Mesothelial cell of epicardium (in vitro differentiated cells): Measurements from ENCODE around the gene FOXP3. TPM values are rescaled to one million over a fixed set of nuclear protein-coding genes. Genes with fewer than 3 reads are reported as not detected.

ENCODE experiments used
- DNase-seq, 2 experiments: peaks; one replicate each; pipeline ENCODE4 v3.0.0; 2021; ENCODE audit warnings: low spot score in 2 of 2; ENCODE audit not compliant: unreplicated experiment in 2 of 2
- H3K27ac Mint-ChIP-seq: 2 replicates; pipeline ENCODE4 v1.8.0; 2021; ENCODE audit warnings: mixed read lengths
- H3K27me3 Mint-ChIP-seq: 2 replicates; pipeline ENCODE4 v1.8.0; 2021; ENCODE audit warnings: low read depth, mixed read lengths
- H3K36me3 Mint-ChIP-seq: 2 replicates; pipeline ENCODE4 v1.8.0; 2021; ENCODE audit warnings: mixed read lengths
- H3K4me1 Mint-ChIP-seq: 2 replicates; pipeline ENCODE4 v1.8.0; 2021; ENCODE audit warnings: mixed read lengths
- H3K4me3 Mint-ChIP-seq: 2 replicates; pipeline ENCODE4 v1.8.0; 2021; ENCODE audit warnings: mild to moderate bottlenecking, moderate library complexity, mixed read lengths
- H3K9me3 Mint-ChIP-seq: 2 replicates; pipeline ENCODE4 v1.8.0; 2021; ENCODE audit warnings: mixed read lengths
- total RNA-seq: library from RNA; stranded (reverse); gene quantifications from 3 replicates; pipeline ENCODE4 v1.2.1, GENCODE V29; 2021
- TF ChIP-seq, protein P1 (sequence below): fragments of 200-600 bp; sonication (generic); IDR thresholded peaks from one replicate; pipeline ENCODE4 v1.5.0; 2021; ENCODE audit warnings: antibody characterized with exemption; ENCODE audit not compliant: unreplicated experiment

Gene FOXP3
- total RNA-seq, 1 donor from 2014 or later: 0.34 TPM

DNA sequence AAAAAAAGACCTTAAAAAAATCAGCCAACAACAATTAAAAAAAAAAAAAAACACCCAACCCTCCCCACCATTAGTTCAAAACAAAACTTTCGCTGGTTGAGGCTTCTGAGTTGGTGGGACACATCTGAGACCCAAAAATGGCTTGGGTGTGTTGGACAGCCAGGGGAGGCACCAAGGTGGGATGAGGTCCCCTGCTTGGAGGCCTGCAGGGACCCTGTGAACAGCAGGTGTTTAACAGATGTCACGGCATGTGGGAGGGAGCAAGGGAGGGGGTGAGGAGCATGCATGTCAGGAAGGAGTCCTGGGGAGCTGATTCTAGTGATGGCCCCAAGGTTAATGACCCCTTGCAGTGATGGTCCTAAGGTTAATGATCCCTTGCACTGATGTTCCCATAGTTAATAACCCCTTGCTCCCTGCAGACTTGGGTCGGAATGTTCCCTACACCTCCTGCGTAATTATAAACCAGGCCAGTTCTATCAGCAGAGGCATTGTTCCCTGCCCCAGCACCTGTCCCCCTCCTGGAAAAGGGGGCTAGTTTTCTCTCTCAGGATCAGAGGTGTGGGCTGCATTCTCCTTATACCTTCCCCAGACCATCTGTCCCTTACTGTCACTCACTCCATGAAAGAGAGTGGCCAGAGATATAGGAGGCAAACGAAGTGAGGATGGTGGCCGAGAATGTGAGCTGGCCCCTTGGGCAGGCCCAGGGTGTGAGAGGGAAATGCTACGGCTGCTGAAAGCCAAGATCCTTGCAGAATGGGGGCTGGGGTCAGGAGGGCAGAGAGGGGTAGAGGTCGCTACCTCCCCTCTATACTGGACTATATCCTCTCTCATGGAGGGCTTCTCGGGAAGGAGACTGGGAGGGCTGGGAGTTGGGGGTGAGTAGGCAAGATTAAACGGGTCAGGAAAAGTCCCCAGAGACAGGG, 2.3 kb upstream of the FOXP3 start:
- Mint-ChIP-seq H3K36me3 (no peaks in the 10 kb centered on the region), H3K9me3 (peaks cover 22% of the 10 kb centered on the region), H3K27me3 (no peaks in the 10 kb centered on the region), H3K4me1 (peaks cover 12% of the 10 kb centered on the region), H3K4me3 (no peak overlapping the region), H3K27ac (no peak overlapping the region)
- TF ChIP-seq, protein P1, sequence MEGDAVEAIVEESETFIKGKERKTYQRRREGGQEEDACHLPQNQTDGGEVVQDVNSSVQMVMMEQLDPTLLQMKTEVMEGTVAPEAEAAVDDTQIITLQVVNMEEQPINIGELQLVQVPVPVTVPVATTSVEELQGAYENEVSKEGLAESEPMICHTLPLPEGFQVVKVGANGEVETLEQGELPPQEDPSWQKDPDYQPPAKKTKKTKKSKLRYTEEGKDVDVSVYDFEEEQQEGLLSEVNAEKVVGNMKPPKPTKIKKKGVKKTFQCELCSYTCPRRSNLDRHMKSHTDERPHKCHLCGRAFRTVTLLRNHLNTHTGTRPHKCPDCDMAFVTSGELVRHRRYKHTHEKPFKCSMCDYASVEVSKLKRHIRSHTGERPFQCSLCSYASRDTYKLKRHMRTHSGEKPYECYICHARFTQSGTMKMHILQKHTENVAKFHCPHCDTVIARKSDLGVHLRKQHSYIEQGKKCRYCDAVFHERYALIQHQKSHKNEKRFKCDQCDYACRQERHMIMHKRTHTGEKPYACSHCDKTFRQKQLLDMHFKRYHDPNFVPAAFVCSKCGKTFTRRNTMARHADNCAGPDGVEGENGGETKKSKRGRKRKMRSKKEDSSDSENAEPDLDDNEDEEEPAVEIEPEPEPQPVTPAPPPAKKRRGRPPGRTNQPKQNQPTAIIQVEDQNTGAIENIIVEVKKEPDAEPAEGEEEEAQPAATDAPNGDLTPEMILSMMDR: no peak
- DNase-seq: no peak

DNA sequence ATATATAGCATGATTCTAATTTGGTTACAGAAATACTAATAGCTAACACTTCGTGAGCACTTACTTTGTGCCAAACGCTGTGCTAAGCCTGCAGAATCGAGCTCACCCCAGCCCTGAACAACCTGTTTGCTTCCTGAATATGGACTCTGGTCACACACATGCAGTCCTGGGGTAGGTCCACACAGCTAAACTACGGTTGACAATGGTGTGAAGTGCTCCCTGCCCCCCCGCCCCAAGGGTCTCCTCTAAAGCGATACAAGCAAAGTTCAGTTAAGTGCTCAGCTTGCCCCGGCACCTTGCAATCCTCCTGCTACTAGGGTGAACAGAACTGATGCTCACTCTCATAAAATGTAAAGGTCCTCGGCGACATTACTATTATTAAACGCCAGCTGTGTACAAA, 879 bp downstream of the FOXP3 start:
- Mint-ChIP-seq H3K4me1 (peaks cover 3% of the 10 kb centered on the region), H3K4me3 (no peak overlapping the region), H3K27me3 (no peaks in the 10 kb centered on the region), H3K27ac (no peak overlapping the region), H3K36me3 (no peaks in the 10 kb centered on the region), H3K9me3 (peaks cover 17% of the 10 kb centered on the region)
- DNase-seq: no peak
- TF ChIP-seq, protein P1: no peak

DNA sequence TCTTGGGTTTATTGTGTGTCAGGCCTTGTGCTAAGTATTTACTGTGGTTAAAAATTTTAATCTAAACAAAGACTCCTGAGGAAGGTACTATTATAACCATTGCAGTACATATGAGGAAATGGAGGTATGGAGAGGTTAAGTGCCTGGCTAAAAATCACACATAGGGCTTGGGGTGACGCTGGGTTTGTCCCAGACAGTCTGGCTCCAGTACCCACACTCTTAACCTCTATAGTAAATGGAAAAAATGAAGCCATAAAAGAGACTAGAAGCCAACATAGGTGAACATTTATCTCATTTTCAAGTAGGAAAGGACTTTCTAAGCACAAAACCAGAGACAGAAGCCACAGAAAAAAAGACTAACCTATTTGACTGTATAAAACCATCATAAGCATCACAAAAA, 1.9 kb downstream of the FOXP3 start:
- DNase-seq: no peak
- TF ChIP-seq, protein P1: no peak
- Mint-ChIP-seq H3K4me3 (no peak overlapping the region), H3K36me3 (no peaks in the 10 kb centered on the region), H3K27me3 (no peaks in the 10 kb centered on the region), H3K9me3 (peaks cover 13% of the 10 kb centered on the region), H3K4me1 (no peaks in the 10 kb centered on the region), H3K27ac (no peak overlapping the region)

DNA sequence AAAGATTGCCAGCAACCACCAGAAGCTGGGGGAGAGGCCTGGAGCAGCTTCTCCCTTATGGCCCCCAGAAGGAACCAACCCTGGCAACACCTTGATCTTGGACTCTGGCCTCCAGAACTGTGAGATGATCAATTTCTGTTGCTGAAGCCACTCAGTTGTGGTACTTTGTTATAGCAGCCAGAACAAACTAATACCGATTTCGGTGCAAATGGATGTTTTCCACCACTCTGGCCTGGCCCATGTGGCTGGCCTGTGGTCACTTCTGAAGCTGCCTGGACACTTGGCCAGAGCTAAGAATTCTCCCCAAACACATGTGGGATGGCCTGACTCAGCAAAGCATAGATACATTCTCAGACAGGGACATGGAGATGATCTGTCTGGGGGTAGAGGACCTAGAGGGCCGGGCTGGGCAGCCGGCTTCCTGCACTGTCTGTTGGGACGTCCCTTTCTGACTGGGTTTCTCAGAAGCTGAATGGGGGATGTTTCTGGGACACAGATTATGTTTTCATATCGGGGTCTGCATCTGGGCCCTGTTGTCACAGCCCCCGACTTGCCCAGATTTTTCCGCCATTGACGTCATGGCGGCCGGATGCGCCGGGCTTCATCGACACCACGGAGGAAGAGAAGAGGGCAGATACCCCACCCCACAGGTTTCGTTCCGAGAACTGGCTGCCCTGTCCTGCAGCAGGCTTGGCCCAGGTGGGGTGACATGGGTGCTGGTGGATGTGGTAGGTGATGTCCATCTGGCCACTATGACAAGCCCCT, 4.1 kb downstream of the FOXP3 start:
- Mint-ChIP-seq H3K27me3 (no peaks in the 10 kb centered on the region), H3K9me3 (peaks cover 13% of the 10 kb centered on the region), H3K36me3 (no peaks in the 10 kb centered on the region), H3K4me3 (no peak overlapping the region), H3K4me1 (no peaks in the 10 kb centered on the region), H3K27ac (no peak overlapping the region)
- no peak for DNase-seq
- TF ChIP-seq, protein P1: no peak

DNA sequence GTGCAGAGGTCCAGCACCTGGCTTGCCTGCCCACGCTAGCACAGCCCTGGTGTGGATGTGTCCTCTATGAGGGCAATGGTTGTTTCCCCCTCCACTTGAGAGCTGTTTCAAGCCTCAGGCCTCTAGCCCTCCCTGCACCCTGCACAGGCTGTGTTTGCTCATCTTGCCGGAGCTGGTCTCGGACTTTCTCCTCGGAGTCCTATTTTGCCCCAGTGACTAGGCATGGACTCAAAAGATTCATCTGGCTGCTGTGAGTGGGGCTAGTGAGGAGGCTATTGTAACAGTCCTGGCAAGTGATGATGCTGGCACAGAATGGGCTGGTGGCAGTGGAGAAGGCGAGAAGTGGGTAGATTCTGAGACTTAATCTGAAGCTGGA, 5.8 kb downstream of the FOXP3 start:
- TF ChIP-seq, protein P1: no peak
- H3K4me3 Mint-ChIP-seq: no peak overlapping the region
- peaks cover 13% of the 10 kb centered on the region for H3K9me3 Mint-ChIP-seq
- DNase-seq: no peak
- H3K4me1 Mint-ChIP-seq: no peaks in the 10 kb centered on the region
- H3K36me3 Mint-ChIP-seq: no peaks in the 10 kb centered on the region
- no peaks in the 10 kb centered on the region for H3K27me3 Mint-ChIP-seq
- H3K27ac Mint-ChIP-seq: no peak overlapping the region
